ENCODE measurements around the gene RAET1E.
"Not testable (repeated sequence)": the region's sequence is repeated elsewhere in the genome, so short reads cannot be mapped to it uniquely, and the experiment has no call there.

RAET1E gene

GRCh38 chr6:149859938-149860337 is 38.0 kb downstream of the RAET1E start:
- no peak for DNase-seq

- DNase-seq = no peak
Observed at GRCh38 chr6:149859368-149859767, 38.5 kb downstream of the RAET1E start.

GRCh38 chr6:149857541-149857940 is 40.4 kb downstream of the RAET1E start:
- no peak for DNase-seq

- no peak for DNase-seq
Observed at GRCh38 chr6:149856256-149856994, 41.5 kb downstream of the RAET1E start.

- DNase-seq = no peak
Observed at GRCh38 chr6:149855741-149856140, 42.2 kb downstream of the RAET1E start.

GRCh38 chr6:149855040-149855654 is 42.8 kb downstream of the RAET1E start:
- no peak for DNase-seq

- DNase-seq = no peak
Observed at GRCh38 chr6:149854532-149854931, 43.4 kb downstream of the RAET1E start.

GRCh38 chr6:149854017-149854416 is 43.9 kb downstream of the RAET1E start:
- DNase-seq = not testable (repeated sequence)

GRCh38 chr6:149852881-149853280 is 45.0 kb downstream of the RAET1E start:
- DNase-seq = no peak

GRCh38 chr6:149852180-149852579 is 45.7 kb downstream of the RAET1E start:
- DNase-seq = no peak

GRCh38 chr6:149851461-149852110 is 46.3 kb downstream of the RAET1E start:
- no peak for DNase-seq

- DNase-seq = not testable (repeated sequence)
Observed at GRCh38 chr6:149848343-149848742, 49.6 kb downstream of the RAET1E start.

Measured in GOT3 (cell line).